Frontal cortex (tissue), 4 donors: ENCODE data around the gene DNM3. TPM values are rescaled to one million over a fixed set of nuclear protein-coding genes. Genes with fewer than 3 reads are reported as not detected.
"Not testable (repeated sequence)": the region's sequence is repeated elsewhere in the genome, so short reads cannot be mapped to it uniquely, and the experiment has no call there.

Experiments
- DNase-seq, 2 donors: peaks; one replicate each; pipeline ENCODE4 v3.0.0; 2012; ENCODE audit warnings: low spot score in 2 of 2
- FAIRE-seq: peaks from 2 replicates; lab custom pipeline; 2012; peaks lifted over from hg19 to GRCh38; lab: Jason Lieb, UNC
- total RNA-seq: library from RNA; depleted of rRNA; stranded (reverse); fragments of >200 nt; gene quantifications from one replicate; pipeline ENCODE4 v1.2.3, GENCODE V29; 2014
- donor health status: control.
- donor health status: control.
- donor health status: control.

Gene DNM3
- total RNA-seq, 1 donor from 2014 or later: 76.2 TPM

DNA sequence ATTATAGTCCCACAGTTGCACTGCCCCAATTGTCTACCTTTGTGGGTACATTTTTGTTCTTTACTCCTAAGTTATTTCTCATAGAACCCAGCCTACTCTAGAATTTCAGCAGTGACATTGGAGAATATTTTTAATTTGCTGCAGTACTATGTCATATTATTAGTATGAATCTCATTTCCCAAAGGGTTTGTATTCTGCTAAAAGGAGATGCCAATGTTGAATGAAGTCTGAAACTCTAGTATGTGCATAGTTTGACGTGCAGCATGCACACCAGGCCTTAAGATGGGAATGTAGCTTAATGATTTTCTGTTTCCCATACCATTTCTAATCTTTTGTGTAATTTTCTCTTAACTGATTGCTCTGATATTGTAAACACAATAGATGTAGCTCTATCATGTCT, 568.7 kb downstream of the DNM3 start:
- DNase-seq (no peak), FAIRE-seq (no peak)

- DNase-seq (no peak), FAIRE-seq (no peak)
Measured at GRCh38 chr1:172411791-172412338, 570.6 kb downstream of the DNM3 start.

- DNase-seq: no peak
- no peak for FAIRE-seq
Measured at GRCh38 chr1:172414331-172414730, 573.0 kb downstream of the DNM3 start.

GRCh38 chr1:172416496-172417035, 575.3 kb downstream of the DNM3 start:
- FAIRE-seq: no peak

GRCh38 chr1:172417557-172417956, 576.3 kb downstream of the DNM3 start:
- no peak for FAIRE-seq
- DNase-seq: no peak

More at GRCh38 chr1:172416496-172417035, 575.3 kb downstream of the DNM3 start:
- no peak for DNase-seq

- no peak for FAIRE-seq
- DNase-seq: no peak
Measured at GRCh38 chr1:172420385-172420784, 579.1 kb downstream of the DNM3 start, which contains the start of gene C1orf105. Gene C1orf105, plus strand, starts transcription at chr1:172420685. Its CDS starts 201 bp downstream, at chr1:172420886.

DNA sequence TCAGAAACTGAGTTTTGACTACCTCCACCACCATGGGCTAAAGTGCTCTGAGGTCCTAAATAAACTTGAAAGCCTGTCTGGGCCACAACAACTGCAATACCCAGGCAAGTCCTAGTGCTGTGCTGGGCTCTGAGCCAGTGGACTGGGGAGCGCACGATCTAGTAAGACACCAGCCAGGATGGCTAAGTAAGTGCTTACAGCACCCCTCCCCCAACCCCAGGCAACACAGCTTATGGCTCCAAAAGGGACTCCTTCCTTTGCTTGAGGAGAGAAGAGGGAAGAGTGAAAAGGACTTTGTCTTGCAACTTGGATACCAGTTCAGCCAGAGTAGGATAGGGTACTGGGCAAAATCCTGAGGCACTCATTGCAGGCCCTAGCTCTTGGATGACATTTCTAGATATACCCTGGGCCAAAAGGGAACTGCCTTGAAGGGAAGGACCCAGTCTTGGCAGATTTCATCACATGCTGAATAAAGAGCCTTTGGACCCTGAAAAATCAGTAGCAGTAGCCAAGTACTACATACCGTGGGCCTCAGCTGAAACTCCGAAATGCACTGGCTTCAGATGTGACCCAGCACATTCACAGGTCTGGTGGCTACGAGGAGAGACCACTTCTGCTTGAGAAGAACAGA, 580.8 kb downstream of the DNM3 start:
- DNase-seq (no peak), FAIRE-seq (no peak)

GRCh38 chr1:172423336-172423735, 582.0 kb downstream of the DNM3 start:
- FAIRE-seq (no peak), DNase-seq (no peak)

DNA sequence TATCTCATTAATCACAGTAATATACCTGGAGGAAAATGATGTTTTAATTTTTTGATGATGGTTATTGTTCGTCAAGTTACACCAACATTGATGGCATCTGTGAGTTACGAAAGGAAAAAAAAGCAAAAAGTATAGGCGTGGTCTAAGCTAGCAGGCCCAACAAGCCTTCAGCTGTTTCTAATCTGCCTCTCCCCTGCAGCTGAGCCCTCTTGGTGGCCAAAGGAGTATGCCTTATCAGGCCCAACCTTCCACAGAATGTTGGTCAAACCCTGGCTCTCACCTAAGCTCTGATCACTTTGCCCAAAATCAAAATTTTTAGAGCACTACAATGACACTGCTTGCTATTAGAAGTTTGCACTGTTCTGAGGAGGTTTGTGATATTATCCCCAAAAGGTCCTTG, 584.0 kb downstream of the DNM3 start:
- FAIRE-seq (no peak), DNase-seq (no peak)

- no peak for DNase-seq
- FAIRE-seq: no peak
Measured at GRCh38 chr1:172427191-172427590, 585.9 kb downstream of the DNM3 start.

GRCh38 chr1:172429331-172430127, 588.2 kb downstream of the DNM3 start:
- FAIRE-seq: no peak
- peak in 1 of 2 donors; percentile 51 for DNase-seq

DNA sequence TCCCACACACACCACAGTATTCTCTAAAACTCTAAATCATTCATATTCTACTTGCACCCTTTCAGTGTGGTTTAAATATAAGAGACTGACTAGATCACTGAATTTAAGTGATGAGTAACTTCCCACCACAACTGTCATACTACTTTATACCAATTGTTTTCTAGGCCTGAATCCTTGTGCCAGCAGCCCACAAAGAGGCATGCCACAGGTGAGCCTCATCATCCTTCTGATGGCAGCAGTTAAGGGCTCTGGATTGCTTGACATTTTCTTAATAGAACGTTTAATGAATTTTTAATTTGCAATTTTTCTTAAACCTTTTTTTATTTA, 588.8 kb downstream of the DNM3 start:
- DNase-seq: no peak
- FAIRE-seq: no peak

DNA sequence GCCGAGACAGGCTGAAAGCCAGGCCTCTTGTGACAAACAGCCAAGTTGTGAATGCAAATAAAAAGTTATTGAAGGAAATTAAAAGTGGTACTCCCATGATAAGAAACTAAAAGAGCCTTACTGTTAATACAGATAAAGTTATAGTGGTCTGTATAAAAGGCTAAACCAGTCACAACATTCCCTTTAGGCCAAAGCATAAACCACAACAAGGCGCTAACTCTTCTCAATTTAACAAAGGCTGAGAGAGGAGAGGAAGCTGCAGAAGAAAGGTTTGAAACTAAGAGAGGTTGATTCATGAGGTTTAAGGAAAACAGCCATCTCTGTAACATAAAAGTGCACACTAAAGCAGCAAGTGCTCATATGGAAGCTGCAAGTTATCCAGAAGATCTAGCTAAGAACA, 589.9 kb downstream of the DNM3 start:
- DNase-seq (no peak), FAIRE-seq (no peak)

DNA sequence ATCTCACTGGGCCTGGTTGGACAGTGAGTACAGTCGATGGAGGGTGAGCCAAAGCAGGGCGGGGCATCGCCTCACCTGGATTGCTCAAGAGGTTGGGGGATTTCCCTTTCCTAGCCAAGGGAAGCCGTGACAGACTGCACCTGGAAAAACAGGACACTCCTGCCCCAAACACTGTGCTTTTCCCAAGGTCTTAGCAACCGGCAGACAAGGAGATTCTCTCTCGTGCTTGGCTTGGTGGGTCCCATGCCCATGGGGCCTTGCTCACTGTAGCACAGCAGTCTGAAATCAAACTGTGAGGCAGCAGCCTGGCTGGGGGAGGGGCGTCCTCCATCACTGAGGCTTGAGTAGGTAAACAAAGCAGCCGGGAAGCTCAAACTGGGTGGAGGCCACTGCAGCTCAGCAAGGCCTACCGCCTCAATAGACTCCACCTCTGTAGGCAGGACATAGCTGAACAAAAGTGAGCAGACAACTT, 590.5 kb downstream of the DNM3 start:
- FAIRE-seq: no peak
- no peak for DNase-seq

DNA sequence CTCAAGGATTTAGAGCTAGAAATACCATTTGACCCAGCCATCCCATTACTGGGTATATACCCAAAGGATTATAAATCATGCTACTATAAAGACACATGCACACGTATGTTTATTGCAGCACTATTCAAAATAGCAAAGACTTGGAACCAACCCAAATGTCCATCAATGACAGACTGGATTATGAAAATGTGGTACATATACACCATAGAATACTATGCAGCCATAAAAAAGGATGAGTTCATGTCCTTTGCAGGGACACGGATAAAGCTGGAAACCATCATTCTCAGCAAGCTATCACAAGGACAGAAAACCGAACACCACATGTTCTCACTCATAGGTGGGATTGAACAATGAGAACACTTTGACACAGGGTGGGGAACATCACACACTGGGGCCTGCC, 595.9 kb downstream of the DNM3 start:
- not testable (repeated sequence) for FAIRE-seq, DNase-seq

DNA sequence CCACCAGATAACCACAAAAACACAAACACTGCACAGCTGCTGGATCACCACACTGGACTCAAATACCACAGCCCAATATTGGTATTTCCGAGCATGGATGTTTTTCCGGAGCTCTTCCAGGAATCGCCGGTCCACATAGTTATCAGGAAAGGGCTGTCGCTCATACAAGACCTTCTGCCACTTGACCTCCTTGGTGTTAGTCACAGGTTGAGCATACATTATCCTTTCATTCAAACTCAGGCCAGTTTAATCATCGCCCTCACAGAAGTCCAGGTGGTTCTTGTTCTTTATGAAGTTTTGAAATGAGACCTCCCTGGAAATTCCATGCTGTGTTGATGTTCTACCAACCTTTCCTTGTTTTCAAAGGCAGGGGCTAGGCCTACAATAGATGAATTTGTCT, 601.1 kb downstream of the DNM3 start:
- no peak for DNase-seq
- FAIRE-seq: no peak

GRCh38 chr1:172442843-172443565, 601.7 kb downstream of the DNM3 start:
- FAIRE-seq (no peak), DNase-seq (no peak)

GRCh38 chr1:172443666-172444453, 602.6 kb downstream of the DNM3 start, which contains the start of gene PIGC:
Gene PIGC, minus strand, starts transcription at chr1:172444069. Its CDS starts 1,447 bp downstream, at chr1:172442622.
- no peak for FAIRE-seq
- peak; percentile 76 to 91 for DNase-seq

- DNase-seq (no peak), FAIRE-seq (no peak)
Measured at GRCh38 chr1:172446547-172446946, 605.2 kb downstream of the DNM3 start.
